ENCODE measurements around the gene CASK.

The CASK gene

DNA sequence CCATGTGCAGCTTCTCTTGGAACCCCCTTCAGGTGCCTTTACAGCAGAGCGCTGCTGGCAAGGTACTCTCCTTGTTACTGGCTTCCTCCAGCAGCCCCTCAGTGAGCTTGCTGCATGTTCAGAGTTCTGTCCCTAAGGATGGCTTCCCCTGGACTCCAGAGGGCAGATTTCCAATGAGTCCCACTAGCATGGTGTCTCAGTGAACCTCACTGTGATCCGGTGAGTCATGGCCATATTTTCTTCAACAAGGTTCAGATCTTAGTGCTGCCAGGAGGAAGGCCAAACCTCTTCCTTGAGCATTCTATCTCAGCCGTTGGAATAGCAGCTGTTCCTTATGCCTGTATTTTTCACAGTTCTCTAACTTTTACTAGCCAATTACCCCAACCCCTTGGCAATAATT lies 98.8 kb downstream of the CASK start:
- no peak for DNase-seq

DNA sequence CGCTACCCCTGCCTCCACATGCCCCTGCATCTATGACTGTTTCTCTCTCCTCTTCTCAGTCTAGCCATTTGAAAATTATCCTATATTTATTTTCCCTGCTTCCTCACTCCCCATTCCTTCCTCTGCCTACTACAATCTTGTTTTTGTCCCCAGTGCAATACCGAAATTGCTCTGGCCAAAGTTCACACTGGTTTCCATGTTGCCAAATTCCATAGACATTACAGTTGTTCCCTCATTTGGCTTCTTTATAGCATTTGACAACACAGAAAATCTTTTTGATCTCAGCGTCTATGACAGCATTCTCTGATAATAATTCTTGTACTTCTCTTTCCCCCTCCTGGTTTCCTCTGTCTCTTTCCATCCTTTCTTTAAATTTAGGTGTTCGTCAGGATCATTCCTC lies 100.0 kb downstream of the CASK start:
- no peak for DNase-seq

- DNase-seq: no peak
Measured at GRCh38 chrX:41822892-41823291, 100.5 kb downstream of the CASK start.

DNA sequence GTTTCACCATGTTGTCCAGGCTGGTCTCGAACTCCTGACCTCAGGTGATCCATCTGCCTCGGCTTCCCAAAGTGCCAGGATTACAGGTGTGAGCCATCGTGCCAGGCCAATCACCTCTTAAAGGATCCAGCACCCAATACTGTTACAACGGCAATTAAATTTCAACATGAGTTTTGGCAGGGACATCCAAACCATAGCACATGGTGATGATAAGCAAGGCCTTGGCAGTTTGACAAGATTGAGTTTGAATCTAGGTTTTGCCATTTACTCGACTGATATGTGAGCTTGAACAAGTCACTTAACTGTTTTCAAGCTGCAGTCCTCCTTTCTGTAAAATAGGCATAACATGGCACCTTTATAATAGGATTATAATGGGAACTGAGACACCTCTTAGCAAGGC lies 115.3 kb downstream of the CASK start:
- DNase-seq: no peak

DNA sequence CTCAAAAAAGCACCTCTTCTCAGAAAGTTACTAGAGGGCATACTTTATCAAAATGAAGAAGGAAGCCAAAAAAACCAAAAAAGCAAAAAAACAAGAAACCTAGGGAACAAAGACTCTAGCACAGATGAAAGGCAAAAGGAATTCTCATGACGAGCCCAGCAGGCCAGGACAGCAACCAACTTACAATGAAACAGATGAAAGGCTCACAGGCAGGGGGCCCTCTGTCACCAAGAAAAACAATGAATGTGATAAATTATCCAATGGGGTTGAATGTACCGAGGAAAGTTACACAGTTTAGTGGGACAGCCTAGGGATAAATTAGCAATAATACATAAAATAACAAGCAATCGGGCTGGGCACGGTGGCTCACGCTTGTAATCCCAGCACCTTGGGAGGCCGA lies 120.4 kb downstream of the CASK start:
- DNase-seq: no peak

- DNase-seq: no peak
Measured at GRCh38 chrX:41799661-41800060, 123.7 kb downstream of the CASK start.

DNA sequence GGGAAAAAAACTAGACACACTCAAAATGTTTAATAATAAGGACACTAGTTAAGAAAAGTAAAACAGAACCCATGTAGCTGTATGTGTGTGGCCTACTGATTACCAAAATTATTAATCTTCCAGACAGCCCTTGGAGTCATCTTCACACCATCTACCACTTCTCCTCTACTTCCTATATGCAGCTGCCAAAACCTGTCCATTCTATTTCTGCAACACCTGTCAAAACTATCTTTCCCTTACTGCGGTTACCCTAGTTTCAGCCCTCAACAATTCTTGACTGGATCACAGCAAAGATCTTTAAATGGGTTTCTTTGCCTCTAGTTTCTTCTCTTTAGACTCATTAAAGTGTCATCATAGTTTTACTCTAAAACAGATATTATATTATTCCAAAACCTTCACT lies 126.8 kb downstream of the CASK start:
- DNase-seq: no peak

DNA sequence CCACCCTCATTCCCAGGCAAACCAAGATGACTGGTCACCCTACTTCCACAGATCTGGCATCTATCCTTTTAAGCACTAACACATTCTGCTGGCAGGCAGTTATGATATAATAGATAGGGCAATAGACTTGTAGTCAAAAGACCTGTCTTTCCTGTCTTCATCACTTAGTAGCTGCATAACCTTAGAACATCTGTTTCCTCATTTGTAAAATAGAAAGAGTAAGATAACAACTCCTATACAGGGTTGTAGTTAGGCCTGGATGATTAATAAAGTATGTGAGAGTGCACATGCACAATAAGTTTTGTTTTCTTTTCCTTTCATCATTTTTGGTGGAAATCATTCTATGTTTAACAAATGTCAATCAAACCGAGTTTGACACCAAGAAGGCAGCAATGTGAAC lies 127.3 kb downstream of the CASK start:
- DNase-seq: no peak

GRCh38 chrX:41789374-41789773 lies 134.0 kb downstream of the CASK start:
- no peak for DNase-seq

- no peak for DNase-seq
Measured at GRCh38 chrX:41785685-41786084, 137.7 kb downstream of the CASK start.

DNA sequence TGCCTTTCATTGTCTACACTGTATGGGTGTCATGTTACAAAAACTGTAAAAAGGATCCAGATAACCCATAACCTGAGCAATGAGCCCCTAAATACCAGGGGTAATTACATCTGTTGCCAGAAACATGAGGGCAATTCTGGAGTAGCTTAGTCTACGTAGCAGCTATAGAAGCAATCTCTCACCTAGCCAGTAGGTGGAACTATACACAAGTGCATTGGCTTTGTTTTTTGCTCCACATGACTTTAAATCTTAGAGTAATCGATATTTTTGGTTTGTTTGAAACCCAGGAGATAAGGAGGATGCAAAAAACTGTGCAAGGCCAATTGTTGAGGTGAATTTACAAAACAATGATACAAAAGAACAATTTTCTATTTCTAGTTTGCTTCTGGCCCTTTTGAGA lies 141.9 kb downstream of the CASK start:
- DNase-seq: peak; percentile 77

DNA sequence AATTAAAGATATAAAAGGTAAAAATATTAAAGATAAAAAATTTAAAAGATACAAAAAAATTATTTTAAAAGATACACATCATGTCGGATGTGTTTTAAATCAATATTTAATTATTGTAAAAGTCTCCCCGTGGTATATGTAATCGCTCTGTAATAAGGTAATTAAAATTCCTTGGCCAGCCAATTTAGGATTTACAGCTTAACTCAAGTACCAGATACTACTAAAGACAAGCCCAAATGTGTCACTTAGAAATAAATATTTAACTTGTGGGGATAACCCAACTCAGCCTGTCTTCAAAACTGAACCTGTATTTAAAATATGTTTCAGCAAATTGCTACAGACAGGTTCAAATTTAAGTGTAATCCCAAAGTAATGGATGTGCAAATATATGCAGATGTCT lies 143.4 kb downstream of the CASK start:
- peak; percentile 25 for DNase-seq

DNA sequence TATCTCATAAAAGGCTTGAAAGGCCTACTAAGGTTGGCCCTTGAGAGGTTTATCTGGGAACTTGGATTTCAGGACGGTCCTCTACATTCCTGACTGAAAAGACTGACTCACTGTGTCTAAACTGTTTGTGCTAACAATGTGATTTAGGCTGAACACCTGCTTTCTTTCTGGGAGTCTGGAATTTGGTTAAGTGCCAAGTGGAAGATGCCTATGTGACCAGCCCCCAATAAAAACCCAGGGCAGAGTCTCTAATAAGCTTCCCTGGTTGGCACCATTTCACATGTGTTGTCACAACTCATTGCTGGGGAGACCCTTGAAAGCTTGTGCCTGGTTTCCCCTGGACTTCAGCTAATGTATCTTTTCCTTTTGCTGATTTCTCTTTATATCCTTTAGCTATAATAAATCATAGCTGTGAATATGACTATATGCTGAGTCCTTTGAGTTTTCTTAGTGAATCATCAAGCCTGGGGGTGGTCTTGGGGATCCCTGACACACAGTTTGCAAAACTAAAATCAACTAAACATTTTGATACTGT lies 144.3 kb downstream of the CASK start:
- peak; percentile 62 for DNase-seq

DNA sequence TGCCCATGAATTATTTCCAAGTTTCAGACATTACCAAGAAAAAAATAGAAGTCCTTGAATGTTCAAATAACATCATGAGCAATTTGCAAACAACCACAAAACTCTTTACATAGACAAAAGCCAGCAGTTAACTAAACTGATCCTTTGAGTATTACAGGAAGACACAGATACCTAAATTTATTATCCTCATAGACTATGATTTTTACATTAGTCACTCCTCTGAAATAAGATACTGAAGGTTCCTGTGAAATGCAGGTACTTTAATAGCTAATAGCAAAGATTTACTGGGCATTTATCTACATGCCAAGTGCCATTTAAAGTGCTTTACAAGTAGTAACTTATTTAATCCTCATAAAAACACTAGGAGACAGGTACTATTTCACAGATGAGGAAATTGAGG lies 161.7 kb downstream of the CASK start:
- DNase-seq: no peak

GRCh38 chrX:41761169-41761568 lies 162.2 kb downstream of the CASK start:
- no peak for DNase-seq

- DNase-seq: peak; percentile 59
Measured at GRCh38 chrX:41759817-41760216, 163.5 kb downstream of the CASK start.

GRCh38 chrX:41758401-41758800 lies 165.0 kb downstream of the CASK start:
- no peak for DNase-seq

DNA sequence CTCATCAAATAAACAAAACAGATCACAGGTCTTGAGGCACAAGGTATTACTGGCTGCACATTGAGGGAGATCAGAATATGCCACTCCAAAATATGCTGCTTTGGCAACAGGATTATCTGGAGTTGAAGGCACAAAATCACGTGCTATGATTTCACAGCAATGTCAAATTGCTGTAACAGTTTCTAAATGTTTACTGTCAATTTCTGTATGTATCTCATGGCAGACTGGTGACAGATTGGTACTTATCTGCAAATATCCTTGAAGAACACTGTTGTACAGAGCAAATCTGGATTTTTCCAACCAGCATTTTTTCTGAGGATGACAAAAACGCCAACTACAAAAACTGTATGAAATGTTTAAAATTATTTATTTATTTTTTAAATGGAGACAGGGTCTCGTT lies 172.6 kb downstream of the CASK start:
- peak; percentile 6 for DNase-seq

DNA sequence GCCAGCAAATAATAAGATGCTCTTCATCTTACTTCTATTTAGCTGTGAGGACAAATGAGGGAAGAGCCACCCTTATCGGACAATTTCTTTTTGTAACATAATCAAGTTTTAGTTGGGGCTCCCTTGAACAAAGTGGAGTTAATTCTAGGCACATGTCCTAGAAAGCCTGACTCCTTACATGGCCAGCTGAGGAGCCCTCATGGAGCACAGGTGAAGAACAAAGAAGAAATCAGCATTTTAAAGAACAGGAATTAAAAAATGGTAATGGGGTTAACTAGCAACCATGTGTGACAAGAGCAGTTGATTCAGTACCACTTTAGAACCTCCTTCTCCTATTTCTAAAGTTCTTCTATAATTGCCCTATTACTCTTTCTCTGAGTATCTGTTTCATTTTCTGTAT lies 183.5 kb downstream of the CASK start:
- DNase-seq: no peak

GRCh38 chrX:41737065-41737464 lies 186.3 kb downstream of the CASK start:
- DNase-seq: no peak

DNA sequence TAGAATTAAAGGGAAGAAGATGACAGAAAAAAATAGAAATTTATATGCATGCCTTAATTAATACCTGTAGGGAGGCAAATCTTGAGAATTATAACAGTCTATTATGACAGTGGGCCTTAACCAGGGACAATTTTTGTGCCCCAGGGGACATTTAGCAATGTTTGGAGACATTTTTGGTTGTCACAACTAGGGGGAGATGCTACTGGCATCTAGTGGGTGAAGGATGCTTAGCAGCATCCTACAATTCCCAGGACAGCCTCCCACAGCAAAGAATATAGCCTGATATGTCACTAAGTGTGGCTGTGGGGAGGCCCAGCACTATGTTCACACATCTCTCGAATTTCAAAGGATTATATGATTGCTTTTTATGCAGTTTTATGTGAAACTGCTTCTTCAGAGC lies 188.8 kb downstream of the CASK start:
- peak; percentile 45 for DNase-seq

- no peak for DNase-seq
Measured at GRCh38 chrX:41733939-41734338, 189.4 kb downstream of the CASK start.

GRCh38 chrX:41732260-41732659 lies 191.1 kb downstream of the CASK start:
- peak; percentile 35 for DNase-seq

GRCh38 chrX:41730081-41730480 lies 193.3 kb downstream of the CASK start:
- DNase-seq: peak; percentile 19

DNA sequence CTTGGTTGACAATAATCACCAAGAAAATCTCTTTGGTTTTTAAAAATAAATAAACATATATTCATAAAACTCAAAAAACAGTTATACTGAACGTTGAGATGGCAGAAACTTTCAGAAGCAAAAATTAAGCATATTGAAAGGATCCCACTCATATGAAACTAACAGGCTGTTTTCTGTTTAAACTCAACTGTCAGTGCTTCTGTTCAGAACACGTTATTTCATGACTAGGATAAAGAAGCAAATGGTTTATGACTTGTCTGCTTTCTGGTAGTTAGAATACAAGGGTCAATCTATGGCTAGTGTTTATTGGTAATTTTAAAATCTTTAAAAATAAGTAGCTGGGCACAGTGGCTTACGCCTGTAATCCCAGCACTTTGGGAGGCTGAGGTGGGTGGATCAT lies 195.2 kb downstream of the CASK start:
- no peak for DNase-seq

DNA sequence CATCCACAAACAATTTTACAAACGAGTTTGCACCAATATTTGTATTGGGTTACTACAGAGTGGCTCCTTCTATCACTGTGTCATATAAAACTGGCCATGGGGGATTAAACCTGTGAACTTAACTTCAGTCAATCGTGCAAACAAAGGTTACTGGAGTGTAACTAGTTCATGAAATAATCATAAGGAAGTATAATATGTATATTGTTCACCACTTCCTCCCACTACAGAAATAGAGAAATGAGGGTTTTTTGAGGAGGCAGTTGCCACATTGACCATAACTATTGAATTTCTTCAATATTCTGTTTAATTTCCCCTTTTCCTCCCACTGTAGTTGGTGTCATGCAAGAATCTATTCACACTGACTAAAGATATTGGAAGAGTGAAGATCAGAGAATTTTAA lies 199.5 kb downstream of the CASK start, which contains the start of gene GPR82:
TSS of gene GPR82 (plus strand) at position 356 of the 400 bp plus-strand sequence. CDS start 2,846 bp downstream, outside the sequence.
- DNase-seq: no peak

Measured in NCI-H82 (cell line).